Breast epithelium (tissue), 4 donors: ENCODE measurements around the gene GINS3. TPM values are rescaled to one million over a fixed set of nuclear protein-coding genes. Genes with fewer than 3 reads are reported as not detected.

Source experiments
- DNase-seq, 2 donors: peaks; one replicate each; pipeline ENCODE4 v3.0.0-alpha.2; 2019; ENCODE audit warnings: low spot score in 2 of 2
- H3K27ac ChIP-seq, 2 donors: fragments of 200-600 bp; sonication (generic) in 1 of 2; one replicate each; pipeline ENCODE4 v1.5.1; 2016 to 2019; ENCODE audit warnings: mild to moderate bottlenecking in 1 of 2
- H3K27me3 ChIP-seq, 2 donors: fragments of 200-600 bp; sonication (generic) in 1 of 2; one replicate each; pipeline versions ENCODE4 v1.5.1 to v1.6.0; 2017 to 2019; ENCODE audit warnings: control low read depth in 1 of 2, mild to moderate bottlenecking in 1 of 2
- H3K36me3 ChIP-seq: fragments of 200-600 bp; one replicate; pipeline ENCODE4 v1.5.1; 2019
- H3K4me1 ChIP-seq, 2 donors: fragments of 200-600 bp; sonication (generic); one replicate each; pipeline ENCODE4 v1.5.1; 2016 to 2019; ENCODE audit warnings: control low read depth in 1 of 2
- H3K4me3 ChIP-seq, 3 donors: fragments of 200-600 bp; sonication (generic); 1 replicate in 2 of 3; 2 replicates in 1 of 3; pipeline ENCODE4 v1.5.1; 2016 to 2019; ENCODE audit warnings: mild to moderate bottlenecking in 3 of 3, moderate library complexity in 2 of 3
- H3K9me3 ChIP-seq, 2 donors: fragments of 200-600 bp; sonication (generic) in 1 of 2; one replicate each; pipeline ENCODE4 v1.5.1; 2016 to 2019; ENCODE audit warnings: control low read depth in 1 of 2
- CTCF ChIP-seq, 3 donors: fragments of 450-650 bp; IDR thresholded peaks; one replicate each; pipeline ENCODE4 v1.5.1; 2016 to 2017; ENCODE audit warnings: antibody characterized with exemption in 3 of 3, mild to moderate bottlenecking in 3 of 3, moderate library complexity in 3 of 3
- POLR2A ChIP-seq: fragments of 450-650 bp; IDR thresholded peaks from one replicate; pipeline ENCODE4 v1.6.1; 2016; ENCODE audit warnings: antibody characterized with exemption, mild to moderate bottlenecking, moderate library complexity
- POLR2AphosphoS5 ChIP-seq, 3 donors: sonication (generic); formaldehyde crosslinking; IDR thresholded peaks; one replicate each; pipeline ENCODE4 v1.6.1; 2017; ENCODE audit warnings: antibody characterized with exemption in 3 of 3
- intact Hi-C: fragments of 100-400 bp; cut with DNase I; formaldehyde crosslinking; loops from one replicate; pipeline ENCODE4 v1.15.1; 2023; ENCODE audit warnings: low total_unique reads
- total RNA-seq, 3 donors: library from RNA; depleted of rRNA; stranded (reverse); fragments of >200 nt; gene quantifications; one replicate each; pipeline ENCODE4 v1.1.0, GENCODE V29; 2016

The GINS3 gene
- 1 to 10 TPM; 2.9 to 7.5 (median 4.5) TPM for total RNA-seq

- peak; percentile 57 to 80 for DNase-seq
- TF ChIP-seq CTCF (IDR thresholded peaks at IDR 0.05) (no peak), POLR2AphosphoS5 (IDR thresholded peaks at IDR 0.05) (peak in 2 of 3 donors; percentile 57 to 61)
- H3K9me3 ChIP-seq: no peaks in the 10 kb centered on the region
- H3K4me1 ChIP-seq: no peaks in the 10 kb centered on the region
- H3K4me3 ChIP-seq: peak within 1 kb of the TSS; percentile 73 to 85 (median 76)
- no peaks in the 10 kb centered on the region for H3K36me3 ChIP-seq
- intact Hi-C loops: no loop called here
- peak within 1 kb of the TSS; percentile 82 for H3K27ac ChIP-seq
- H3K27me3 ChIP-seq: no peaks in the 10 kb centered on the region
Measured at GRCh38 chr16:58392215-58393137, at the start of gene GINS3. TSS of gene GINS3 (plus strand) at chr16:58392471. CDS start at chr16:58392602, 131 bp downstream.

GRCh38 chr16:58343562-58343961, 48.7 kb upstream of the GINS3 start:
- intact Hi-C loops: no loop called here

GRCh38 chr16:58345574-58346354, 46.5 kb upstream of the GINS3 start:
- Histone ChIP-seq H3K27ac (no peak overlapping the region), H3K27me3 (peaks cover 0 to 3% of the 10 kb centered on the region in 2 donors), H3K4me1 (no peaks in the 10 kb centered on the region), H3K36me3 (no peaks in the 10 kb centered on the region), H3K4me3 (no peak overlapping the region), H3K9me3 (no peaks in the 10 kb centered on the region)
- TF ChIP-seq POLR2A (no peak), POLR2AphosphoS5 (IDR thresholded peaks at IDR 0.05) (no peak), CTCF (IDR thresholded peaks at IDR 0.05) (no peak)
- intact Hi-C loops: no loop called here
- no peak for DNase-seq

More at GRCh38 chr16:58343562-58343961, 48.7 kb upstream of the GINS3 start:
- H3K4me1 ChIP-seq: no peaks in the 10 kb centered on the region
- no peaks in the 10 kb centered on the region for H3K27me3 ChIP-seq
- no peaks in the 10 kb centered on the region for H3K36me3 ChIP-seq
- no peak overlapping the region for H3K27ac ChIP-seq
- no peak overlapping the region for H3K4me3 ChIP-seq
- no peak for DNase-seq
- H3K9me3 ChIP-seq: no peaks in the 10 kb centered on the region
- TF ChIP-seq POLR2AphosphoS5 (IDR thresholded peaks at IDR 0.05) (no peak), CTCF (IDR thresholded peaks at IDR 0.05) (no peak), POLR2A (no peak)

GRCh38 chr16:58346831-58347371, 45.4 kb upstream of the GINS3 start:
- no peaks in the 10 kb centered on the region for H3K36me3 ChIP-seq
- no peak overlapping the region for H3K4me3 ChIP-seq
- no peaks in the 10 kb centered on the region for H3K9me3 ChIP-seq
- intact Hi-C loops: no loop called here
- no peak for TF ChIP-seq POLR2A
- no peak for TF ChIP-seq CTCF (IDR thresholded peaks at IDR 0.05)
- TF ChIP-seq POLR2AphosphoS5 (IDR thresholded peaks at IDR 0.05): no peak
- DNase-seq: no peak
- H3K4me1 ChIP-seq: no peaks in the 10 kb centered on the region
- no peak overlapping the region for H3K27ac ChIP-seq
- peaks cover 0 to 3% of the 10 kb centered on the region in 2 donors for H3K27me3 ChIP-seq
